Activated CD8-positive, alpha-beta T cell treated with anti-CD3 and anti-CD28 coated beads for 36 hours (primary cell): ENCODE data around the gene TMC3. TPM values are rescaled to one million over a fixed set of nuclear protein-coding genes. Genes with fewer than 3 reads are reported as not detected.

ENCODE experiments used
- ATAC-seq: fragments of 200-7000 bp; cut with Tn5 transposase; one replicate; pipeline ENCODE4 v1.10.0; 2021; ENCODE audit warnings: mild to moderate bottlenecking, moderate library complexity
- CTCF ChIA-PET: fragments of 350-600 bp; sonication (Branson Sonifier 250); formaldehyde crosslinking; loops from one replicate; lab custom pipeline; 2021; ENCODE audit warnings: antibody characterized with exemption; lab: Charles Lee
- POLR2A ChIA-PET: fragments of 350-600 bp; sonication (Branson Sonifier 250); formaldehyde crosslinking; loops from one replicate; lab custom pipeline; 2021; ENCODE audit warnings: antibody characterized with exemption; lab: Charles Lee
- DNase-seq: peaks from one replicate; pipeline ENCODE4 v3.0.0-alpha.2; 2020
- H3K27ac Mint-ChIP-seq: one replicate; pipeline ENCODE4 v1.8.0; 2021; ENCODE audit warnings: mild to moderate bottlenecking, mixed read lengths
- H3K27me3 Mint-ChIP-seq: one replicate; pipeline ENCODE4 v1.8.0; 2021; ENCODE audit warnings: mixed read lengths
- H3K36me3 Mint-ChIP-seq: one replicate; pipeline ENCODE4 v1.8.0; 2021; ENCODE audit warnings: low read depth, mixed read lengths
- H3K4me1 Mint-ChIP-seq: one replicate; pipeline ENCODE4 v1.8.0; 2021; ENCODE audit warnings: low read depth, mixed read lengths
- H3K4me3 Mint-ChIP-seq: one replicate; pipeline ENCODE4 v1.8.0; 2021; ENCODE audit warnings: mild to moderate bottlenecking, moderate library complexity, mixed read lengths
- H3K9me3 Mint-ChIP-seq: one replicate; pipeline ENCODE4 v1.8.0; 2021; ENCODE audit warnings: mixed read lengths
- intact Hi-C: fragments of 100-400 bp; cut with micrococcal nuclease; formaldehyde crosslinking; loops from one replicate; pipeline ENCODE4 v1.10.0; 2022
- total RNA-seq, 2 experiments: library from RNA; stranded (reverse); gene quantifications; one replicate each; pipeline ENCODE4 v1.2.3, GENCODE V29; 2021
- TF ChIP-seq, protein P1 (sequence below): fragments of 200-600 bp; IDR thresholded peaks from one replicate; pipeline ENCODE4 v1.8.0; 2022; ENCODE audit warnings: antibody characterized with exemption, mild to moderate bottlenecking

Gene TMC3
- total RNA-seq, 2 experiments from 2014 or later = not detected

DNA sequence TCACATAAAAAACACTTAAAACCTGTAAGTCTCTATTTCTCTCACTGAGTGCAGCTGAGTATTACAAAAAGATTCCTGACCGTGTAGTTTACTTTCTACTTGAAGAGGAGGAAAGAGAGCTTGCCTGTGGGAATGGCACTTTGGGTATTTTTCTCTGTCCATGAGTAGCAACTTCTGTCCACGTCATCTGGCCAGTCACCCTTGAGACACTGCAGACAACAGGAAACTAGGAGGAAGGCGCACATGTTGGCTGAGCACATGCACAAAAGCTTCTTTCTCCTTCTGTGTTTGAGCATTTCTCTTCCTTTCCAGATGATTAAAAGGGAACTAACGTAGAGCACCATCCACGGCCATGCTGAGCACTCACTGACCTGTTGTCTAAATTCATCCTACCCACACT is 69.8 kb downstream of the TMC3 start:
- ATAC-seq (no peak), DNase-seq (no peak)
- Mint-ChIP-seq H3K4me3 (peak overlapping the region; percentile 98), H3K4me1 (peaks cover 66% of the 10 kb centered on the region), H3K36me3 (peaks cover 98% of the 10 kb centered on the region), H3K9me3 (no peaks in the 10 kb centered on the region), H3K27ac (peak overlapping the region; percentile 98), H3K27me3 (no peaks in the 10 kb centered on the region)
- TF ChIP-seq, protein P1, sequence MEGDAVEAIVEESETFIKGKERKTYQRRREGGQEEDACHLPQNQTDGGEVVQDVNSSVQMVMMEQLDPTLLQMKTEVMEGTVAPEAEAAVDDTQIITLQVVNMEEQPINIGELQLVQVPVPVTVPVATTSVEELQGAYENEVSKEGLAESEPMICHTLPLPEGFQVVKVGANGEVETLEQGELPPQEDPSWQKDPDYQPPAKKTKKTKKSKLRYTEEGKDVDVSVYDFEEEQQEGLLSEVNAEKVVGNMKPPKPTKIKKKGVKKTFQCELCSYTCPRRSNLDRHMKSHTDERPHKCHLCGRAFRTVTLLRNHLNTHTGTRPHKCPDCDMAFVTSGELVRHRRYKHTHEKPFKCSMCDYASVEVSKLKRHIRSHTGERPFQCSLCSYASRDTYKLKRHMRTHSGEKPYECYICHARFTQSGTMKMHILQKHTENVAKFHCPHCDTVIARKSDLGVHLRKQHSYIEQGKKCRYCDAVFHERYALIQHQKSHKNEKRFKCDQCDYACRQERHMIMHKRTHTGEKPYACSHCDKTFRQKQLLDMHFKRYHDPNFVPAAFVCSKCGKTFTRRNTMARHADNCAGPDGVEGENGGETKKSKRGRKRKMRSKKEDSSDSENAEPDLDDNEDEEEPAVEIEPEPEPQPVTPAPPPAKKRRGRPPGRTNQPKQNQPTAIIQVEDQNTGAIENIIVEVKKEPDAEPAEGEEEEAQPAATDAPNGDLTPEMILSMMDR = no peak
- intact Hi-C loops = no loop called here
- ChIA-PET CTCF (interaction anchor here (1.7 to 7.3 kb wide), 4 partner anchors 10 to 39 kb away, joined by 3 to 58 read pairs (median 24); no protein-coding TSS in a partner anchor), POLR2A (interaction anchor here (0.7 to 7.5 kb wide), 8 partner anchors 12 to 97 kb away, joined by 3 to 29 read pairs (median 5); partner anchors contain the start of gene STARD5)

DNA sequence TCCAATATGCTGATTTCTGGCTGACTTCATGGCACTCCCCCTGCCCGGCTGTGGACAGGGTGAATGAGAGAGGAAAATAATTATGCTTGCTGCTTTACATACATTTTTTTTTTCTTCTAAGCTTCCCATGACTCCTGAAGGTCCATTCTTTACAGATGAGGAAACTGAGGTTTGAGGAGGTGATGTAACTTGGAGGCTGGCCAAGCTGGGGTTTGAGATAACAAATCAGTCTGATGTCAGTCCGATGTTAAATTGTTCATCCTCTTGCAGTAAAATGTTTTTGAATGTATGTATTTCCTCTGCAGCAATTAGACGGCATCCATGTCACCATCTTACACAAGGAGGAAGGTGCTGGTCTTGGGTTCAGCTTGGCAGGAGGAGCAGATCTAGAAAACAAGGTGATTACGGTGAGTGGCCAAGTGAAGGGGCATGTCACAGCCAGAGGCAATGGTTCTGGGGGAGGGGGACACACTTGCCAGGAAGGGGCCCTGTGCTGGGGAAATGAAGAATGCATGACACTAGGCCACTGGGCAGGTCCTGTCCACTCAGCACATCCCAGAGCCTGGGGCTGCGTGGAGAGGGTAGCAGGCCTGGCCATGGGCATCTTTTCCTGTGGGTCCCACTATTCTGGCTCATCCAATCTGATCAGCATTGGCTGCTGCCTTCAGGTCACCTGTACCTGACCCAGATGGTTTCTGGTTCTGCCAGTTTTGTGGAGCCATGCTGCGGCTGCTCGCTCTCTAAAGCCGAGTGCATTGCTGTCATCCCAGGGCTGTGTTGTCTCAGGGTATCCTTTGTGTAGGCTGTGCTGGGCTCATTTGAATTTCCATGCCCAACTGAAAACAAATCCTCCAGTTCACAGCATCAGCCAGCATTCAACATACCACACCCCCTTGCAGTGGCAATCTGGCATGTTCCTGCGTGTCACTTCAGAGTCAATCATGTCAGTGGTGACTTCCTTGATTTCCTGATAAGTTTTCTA is 70.5 kb downstream of the TMC3 start:
- Mint-ChIP-seq H3K36me3 (peaks cover 98% of the 10 kb centered on the region), H3K27ac (peak overlapping the region; percentile 98), H3K9me3 (no peaks in the 10 kb centered on the region), H3K27me3 (no peaks in the 10 kb centered on the region), H3K4me1 (peaks cover 66% of the 10 kb centered on the region), H3K4me3 (peak overlapping the region; percentile 98)
- intact Hi-C loops = no loop called here
- TF ChIP-seq, protein P1 = no peak
- ChIA-PET CTCF (interaction anchor here (0.9 to 7.3 kb wide), 8 partner anchors 10 to 38 kb away, joined by 3 to 58 read pairs (median 7); no protein-coding TSS in a partner anchor), POLR2A (interaction anchor here (0.7 to 7.5 kb wide), 10 partner anchors 8 to 302 kb away, joined by 3 to 32 read pairs (median 6); partner anchors contain the start of gene STARD5)
- DNase-seq (no peak), ATAC-seq (no peak)

DNA sequence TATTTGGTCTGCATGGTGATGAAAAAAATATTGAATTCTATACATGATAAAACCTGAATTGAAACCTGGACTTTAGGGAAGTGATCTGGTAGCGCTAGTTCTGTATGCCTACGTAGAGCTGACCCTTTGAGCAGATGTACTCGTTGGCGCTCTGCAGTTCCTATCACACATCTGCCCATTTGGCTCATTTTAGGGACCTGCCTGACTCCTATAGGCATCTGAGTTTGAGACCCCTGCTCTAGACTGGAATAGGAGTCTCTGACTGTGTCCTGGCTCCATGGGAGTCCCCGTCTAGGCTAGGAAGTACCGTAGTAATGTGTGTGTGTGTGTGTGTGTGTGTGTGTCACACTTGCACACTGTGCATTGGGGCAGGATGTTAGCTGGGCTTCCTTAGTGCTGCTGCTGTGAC is 71.3 kb downstream of the TMC3 start:
- Mint-ChIP-seq H3K9me3 (no peaks in the 10 kb centered on the region), H3K27ac (peak overlapping the region; percentile 98), H3K36me3 (peaks cover 99% of the 10 kb centered on the region), H3K4me3 (peak overlapping the region; percentile 98), H3K27me3 (no peaks in the 10 kb centered on the region), H3K4me1 (peaks cover 62% of the 10 kb centered on the region)
- ATAC-seq (no peak), DNase-seq (peak; percentile 31)
- TF ChIP-seq, protein P1 = no peak
- POLR2A ChIA-PET = interaction anchor here (0.8 to 7.5 kb wide), 9 partner anchors 9 to 301 kb away, joined by 3 to 32 read pairs (median 6); partner anchors contain the start of gene STARD5
- CTCF ChIA-PET = interaction anchor here (0.8 to 7.3 kb wide), 9 partner anchors 12 to 147 kb away, joined by 3 to 58 read pairs (median 4); partner anchors contain the start of gene STARD5
- intact Hi-C loops = no loop called here

DNA sequence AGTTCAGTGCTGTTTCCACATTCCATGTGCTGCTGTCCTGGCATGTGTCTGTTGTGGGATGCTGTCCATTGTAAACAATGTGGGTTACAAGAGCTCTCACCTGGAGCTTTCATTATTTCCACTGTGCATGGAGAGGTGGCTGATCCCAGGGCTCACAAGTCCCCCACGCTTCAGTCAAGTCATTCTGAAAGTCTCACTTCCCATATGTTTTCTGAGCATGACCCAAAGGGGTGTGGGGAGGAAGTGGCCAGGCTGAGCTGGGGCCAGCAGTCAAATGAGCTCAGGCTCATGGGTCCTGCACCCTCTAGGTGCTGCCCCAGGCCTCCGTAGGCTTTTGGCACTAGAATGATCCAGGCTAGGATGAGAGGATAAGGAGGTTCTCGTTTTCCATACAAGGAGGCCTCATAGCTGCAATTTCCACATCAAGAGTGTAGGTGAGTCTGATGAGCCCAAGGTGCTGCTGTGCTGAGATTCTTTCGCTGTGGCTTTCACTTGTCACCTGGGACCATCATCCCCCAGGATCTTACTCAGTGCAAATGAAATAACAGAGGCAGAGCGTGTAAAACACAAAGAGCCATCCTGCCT is 72.1 kb downstream of the TMC3 start:
- peak; percentile 61 for ATAC-seq
- Mint-ChIP-seq H3K9me3 (no peaks in the 10 kb centered on the region), H3K27me3 (no peaks in the 10 kb centered on the region), H3K36me3 (peaks cover 99% of the 10 kb centered on the region), H3K4me3 (peak overlapping the region; percentile 98), H3K27ac (peak overlapping the region; percentile 98), H3K4me1 (peaks cover 56% of the 10 kb centered on the region)
- ChIA-PET CTCF (interaction anchor here (0.8 to 7.3 kb wide), 7 partner anchors 11 to 146 kb away, joined by 3 to 58 read pairs (median 6); partner anchors contain the start of gene STARD5), POLR2A (interaction anchor here (0.8 to 7.5 kb wide), 10 partner anchors 9 to 27 kb away, joined by 3 to 37 read pairs (median 7); partner anchors contain the start of gene STARD5)
- TF ChIP-seq, protein P1 = no peak
- peak; percentile 72 for DNase-seq
- intact Hi-C loops = no loop called here
